K562 (cell line): ENCODE measurements around the gene EMC8. TPM values are rescaled to one million over a fixed set of nuclear protein-coding genes. Genes with fewer than 3 reads are reported as not detected.

Source experiments
- ATAC-seq: fragments of 200-7000 bp; cut with Tn5 transposase; 3 replicates; pipeline ENCODE4 v1.9.1; 2020; ENCODE audit warnings: moderate library complexity
- BruUV-seq: library from RNA; stranded (reverse); fragments of 400-500 nt; replicated peaks from 2 replicates; lab custom pipeline; 2021; lab: Mats Ljungman, UMichigan
- CTCF ChIA-PET: fragments of 300-600 bp; formaldehyde crosslinking; extraction: SDS; loops from one replicate; lab custom pipeline; 2021; ENCODE audit warnings: low intra/inter-chr PET ratio; lab: Yijun Ruan, JAX
- POLR2A ChIA-PET: fragments of 300-600, 350-650 bp; sonication (Branson Sonifier 250); formaldehyde crosslinking; extraction: SDS; loops from one replicate; lab custom pipeline; 2021; ENCODE audit warnings: antibody characterized with exemption, inconsistent platforms; lab: Yijun Ruan, JAX
- DNase-seq, 4 experiments: peaks; one replicate each; pipeline versions ENCODE4 v3.0.0 to v3.0.0-alpha.2; 2011 to 2018; ENCODE audit warnings: low spot score in 3 of 4, mixed read lengths in 3 of 4; ENCODE audit errors: extremely low read depth in 1 of 4
- FAIRE-seq: peaks from 2 replicates; lab custom pipeline; 2011; peaks lifted over from hg19 to GRCh38; lab: Jason Lieb, UNC
- H2AFZ ChIP-seq: 2 replicates; pipeline ENCODE4 v1.6.0; 2011; ENCODE audit warnings: low read depth, low read length, control low read depth, inconsistent platforms
- H3K27ac ChIP-seq: fragments of 200-600 bp; 3 replicates; pipeline ENCODE4 v1.8.0; 2011; ENCODE audit warnings: low read depth, mild to moderate bottlenecking, control low read depth, inconsistent platforms, low read length, moderate library complexity, mixed read lengths; ENCODE audit errors: extremely low read depth
- H3K27me3 ChIP-seq, 2 experiments: fragments of 300-600 bp in 1 of 2; 2 replicates in 1 of 2; 3 replicates in 1 of 2; pipeline versions ENCODE4 v1.6.0 to v1.8.0; 2011; ENCODE audit warnings: inconsistent platforms in 2 of 2, low read length in 2 of 2, mild to moderate bottlenecking in 1 of 2, mixed read lengths in 1 of 2, moderate library complexity in 1 of 2; ENCODE audit not compliant: control insufficient read depth in 2 of 2, insufficient read depth in 2 of 2
- H3K36me3 ChIP-seq: fragments of 300-600 bp; 3 replicates; pipeline ENCODE4 v1.8.0; 2011; ENCODE audit warnings: mild to moderate bottlenecking, low read length, inconsistent platforms; ENCODE audit not compliant: control insufficient read depth, insufficient read depth
- H3K4me1 ChIP-seq, 2 experiments: fragments of 200-600 bp in 1 of 2; replicated peaks in 1 of 2; 2 replicates in 1 of 2; 3 replicates in 1 of 2; pipeline versions ENCODE4 v1.5.1 to v1.8.0; 2011; ENCODE audit warnings: inconsistent platforms in 2 of 2, low read length in 2 of 2, mild to moderate bottlenecking in 1 of 2, mixed read lengths in 1 of 2, moderate library complexity in 1 of 2; ENCODE audit not compliant: control insufficient read depth in 2 of 2, insufficient read depth in 2 of 2
- H3K4me2 ChIP-seq: 2 replicates; pipeline ENCODE4 v1.6.1; 2011; ENCODE audit warnings: low read length, control low read depth, inconsistent platforms, mixed read lengths; ENCODE audit not compliant: insufficient read depth
- H3K4me3 ChIP-seq: fragments of 200-600 bp; sonication (generic), shearing (Covaris generic); 2 replicates; pipeline ENCODE4 v1.5.1; 2016; ENCODE audit warnings: control low read depth, inconsistent platforms
- H3K79me2 ChIP-seq: fragments of 200-600 bp; 3 replicates; pipeline ENCODE4 v1.8.0; 2011; ENCODE audit warnings: low read length, inconsistent platforms; ENCODE audit not compliant: control insufficient read depth, insufficient read depth
- H3K9ac ChIP-seq, 2 experiments: 2 replicates each; pipeline versions ENCODE4 v1.6.0 to v1.6.1; 2011; ENCODE audit warnings: low read depth in 2 of 2, low read length in 2 of 2, control low read depth in 1 of 2, inconsistent platforms in 1 of 2, mild to moderate bottlenecking in 1 of 2, mixed read lengths in 1 of 2; ENCODE audit not compliant: insufficient read depth in 1 of 2
- H3K9me1 ChIP-seq: one replicate; pipeline ENCODE4 v1.6.0; 2011; ENCODE audit warnings: inconsistent platforms, mild to moderate bottlenecking, low read length, moderate library complexity; ENCODE audit not compliant: control insufficient read depth, insufficient read depth
- H3K9me3 ChIP-seq: replicated peaks from 2 replicates; pipeline ENCODE4 v1.5.1; 2011; ENCODE audit warnings: low read depth, low read length, inconsistent platforms; ENCODE audit not compliant: control insufficient read depth, insufficient read depth
- H4K20me1 ChIP-seq: replicated peaks from 2 replicates; pipeline ENCODE4 v1.6.1; 2011; ENCODE audit warnings: low read length, inconsistent platforms, mixed read lengths; ENCODE audit not compliant: control insufficient read depth, insufficient read depth
- DEAF1 ChIP-seq: fragments of 450-650 bp; formaldehyde crosslinking; IDR thresholded peaks from 2 replicates; pipeline ENCODE4 v1.4.0; 2020; ENCODE audit warnings: mild to moderate bottlenecking, moderate library complexity
- RBFOX2 ChIP-seq: fragments of 200-400 bp; formaldehyde crosslinking; IDR thresholded peaks from 2 replicates; pipeline ENCODE4 v1.6.1; 2017; ENCODE audit warnings: low read depth, mild to moderate bottlenecking, low read length, moderate library complexity
- WGBS: fragments of 100-300 bp; shearing (Covaris generic); methylation state at CpG from one replicate; pipeline ENCODE4 v1.1.6; 2016; ENCODE audit warnings: low coverage, mixed read lengths; ENCODE audit not compliant: insufficient coverage; ENCODE audit errors: missing lambda C conversion rate; 5-methylcytosine and 5-hydroxymethylcytosine counted together
- in situ Hi-C: fragments of 300-500 bp; cut with MboI; formaldehyde crosslinking; loops from 4 replicates; pipeline ENCODE4 v1.15.0; 2018; ENCODE audit warnings: inconsistent platforms, mixed read lengths
- intact Hi-C: fragments of 100-400 bp; cut with micrococcal nuclease; formaldehyde crosslinking; loops from 2 replicates; pipeline ENCODE4 v1.14.2; 2022
- polyA plus RNA-seq, 8 experiments: library from polyadenylated mRNA; depleted of rRNA in 4 of 8; stranded (reverse) in 5 of 8; unstranded in 3 of 8; fragments of >200 nt; fragmentation: Nextera tagmentation in 2 of 8; fragmentation: Illumina TruSeq in 1 of 8; extraction: Ambion mirVana in 2 of 8; extraction: Trizol in 1 of 8; gene quantifications; 2 replicates each; pipeline versions ENCODE4 v1.2.1 to v1.2.3, GENCODE V29; 2011 to 2014; ENCODE audit warnings: inconsistent platforms in 1 of 8, missing spikeins in 1 of 8
- total RNA-seq, 7 experiments: library from RNA; depleted of rRNA in 6 of 7; stranded (reverse); fragments of >200 nt in 6 of 7; fragmentation: Illumina TruSeq in 2 of 7; extraction: Trizol in 2 of 7; gene quantifications; 2 replicates each; pipeline versions ENCODE4 v1.2.1 to v1.2.3, GENCODE V29; 2011 to 2021; ENCODE audit warnings: low replicate concordance in 1 of 7

EMC8 gene
- total and polyA plus RNA-seq, 9 of the 15 experiments (the other 6 are each of a cell fraction or from before 2014, with no cell fraction given), result 11.4 to 81.8 (median 48.6) TPM

DNA sequence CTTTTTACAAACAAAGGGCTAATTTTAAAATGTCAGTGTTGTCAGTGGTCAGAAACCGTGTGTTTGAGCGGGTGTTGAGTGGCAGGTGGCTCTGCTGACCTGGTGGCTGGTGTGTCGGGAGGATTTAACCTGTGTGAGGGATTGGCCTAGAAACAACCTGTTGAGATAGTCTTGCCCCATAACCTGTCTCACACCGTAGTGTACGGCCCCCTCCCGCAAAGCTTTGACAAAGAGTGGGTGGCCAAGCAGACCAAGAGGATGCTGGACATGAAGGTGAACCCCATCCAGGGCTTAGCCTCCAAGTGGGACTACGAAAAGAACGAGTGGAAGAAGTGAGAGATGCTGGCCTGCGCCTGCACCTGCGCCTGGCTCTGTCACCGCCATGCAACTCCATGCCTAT is 7.2 kb upstream of the EMC8 start:
- no peak overlapping the region for H3K4me3 ChIP-seq
- WGBS, result 94% methylated on average over 11 of the region's 11 CpGs
- H3K27me3 ChIP-seq, result peaks cover 6 to 11% of the 10 kb centered on the region in 2 experiments; a peak in 3 of 5 replicates
- H3K36me3 ChIP-seq, result peaks cover 53% of the 10 kb centered on the region
- DNase-seq (no peak), FAIRE-seq (no peak), ATAC-seq (no peak)
- no peak overlapping the region for H2AFZ ChIP-seq
- no TSS peak for BruUV-seq
- H3K4me2 ChIP-seq, result no peak overlapping the region
- H3K27ac ChIP-seq, result no peak overlapping the region
- TF ChIP-seq RBFOX2 (0 out of 2 replicates have a peak, but pooled peaks have one; percentile 30), DEAF1 (no peak)
- ChIA-PET POLR2A (interaction anchor here (1.7 kb wide), 1 partner anchor 86 kb away, joined by 3 read pairs; no protein-coding TSS in a partner anchor), CTCF (no interaction called here)
- H3K9ac ChIP-seq, result no peak overlapping the region
- H4K20me1 ChIP-seq, result peaks cover 3% of the 10 kb centered on the region; the same call in 1 of the 2 replicates
- in situ Hi-C loops (no loop called here), intact Hi-C loops (no loop called here)
- peaks cover 18% of the 10 kb centered on the region for H3K79me2 ChIP-seq
- no peaks in the 10 kb centered on the region for H3K9me3 ChIP-seq
- H3K9me1 ChIP-seq, result no peaks in the 10 kb centered on the region
- peaks cover 0 to 3% of the 10 kb centered on the region in 2 experiments; a peak in 3 of 5 replicates for H3K4me1 ChIP-seq
